Suprapubic skin (tissue), 3 donors: ENCODE data around the gene ELL.

Source experiments
- CTCF ChIP-seq, 2 donors: fragments of 200-600 bp in 1 of 2; fragments of 450-650 bp in 1 of 2; sonication (generic) in 1 of 2; IDR thresholded peaks; one replicate each; pipeline ENCODE4 v1.5.1; 2016 to 2019; ENCODE audit warnings: antibody characterized with exemption in 2 of 2, mild to moderate bottlenecking in 1 of 2, moderate library complexity in 1 of 2
- POLR2AphosphoS5 ChIP-seq, 3 donors: sonication (generic); formaldehyde crosslinking; IDR thresholded peaks; one replicate each; pipeline ENCODE4 v1.6.1; 2017; ENCODE audit warnings: antibody characterized with exemption in 3 of 3

DNA sequence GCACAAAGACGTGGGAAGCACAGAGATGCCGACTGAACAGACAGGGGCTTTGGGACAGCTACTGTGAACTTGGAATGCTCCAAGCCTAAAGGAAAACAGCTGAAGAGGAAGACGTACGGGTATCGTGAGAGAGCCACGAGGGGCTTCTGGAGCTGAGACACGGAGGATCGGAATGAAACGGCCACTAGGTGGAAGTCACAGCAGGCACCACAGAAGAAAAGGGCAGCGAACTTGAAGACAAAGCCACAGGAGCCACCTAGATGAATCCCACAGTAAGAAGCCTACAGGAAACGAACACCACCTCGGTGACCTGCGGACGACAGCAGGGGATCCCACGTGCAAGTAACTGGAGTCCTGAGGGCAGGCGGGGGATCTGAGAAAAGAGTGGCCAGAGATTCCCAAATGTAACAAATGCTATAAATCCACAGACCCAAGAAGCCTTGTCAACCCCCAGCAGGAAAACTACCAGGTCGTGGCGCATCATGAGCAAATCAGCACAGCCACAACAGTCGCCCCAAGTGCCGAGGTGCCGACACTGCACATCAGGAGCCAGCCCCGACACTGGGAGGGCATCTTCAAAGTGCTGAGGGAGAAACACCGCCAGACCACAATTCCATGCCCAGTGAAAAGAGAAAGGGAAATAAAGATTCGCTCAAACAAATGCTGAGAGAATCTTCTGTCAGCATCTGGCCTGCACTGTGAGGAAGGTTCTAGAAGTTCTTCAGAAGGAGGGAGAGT is 44.7 kb downstream of the ELL start:
- TF ChIP-seq POLR2AphosphoS5 (IDR thresholded peaks at IDR 0.05) = no peak
- no peak for TF ChIP-seq CTCF (IDR thresholded peaks at IDR 0.05)
